Neural crest cell (in vitro differentiated cells): ENCODE results near the gene CTSK. TPM values are rescaled to one million over a fixed set of nuclear protein-coding genes. Genes with fewer than 3 reads are reported as not detected.
"Not testable (repeated sequence)": the region's sequence is repeated elsewhere in the genome, so short reads cannot be mapped to it uniquely, and the experiment has no call there.

Source experiments
- DNase-seq: peaks from one replicate; pipeline ENCODE4 v3.0.0; 2021; ENCODE audit warnings: low read depth, mixed read lengths, low spot score
- H3K27ac Mint-ChIP-seq: one replicate; pipeline ENCODE4 v1.8.0; 2021; ENCODE audit warnings: mild to moderate bottlenecking, mixed read lengths; ENCODE audit not compliant: unreplicated experiment
- H3K27me3 Mint-ChIP-seq: 2 replicates; pipeline ENCODE4 v1.8.0; 2021; ENCODE audit warnings: low read depth, mild to moderate bottlenecking, mixed read lengths
- H3K36me3 Mint-ChIP-seq: 2 replicates; pipeline ENCODE4 v1.8.0; 2021; ENCODE audit warnings: low read depth, mild to moderate bottlenecking, mixed read lengths
- H3K4me1 Mint-ChIP-seq: 2 replicates; pipeline ENCODE4 v1.8.0; 2021; ENCODE audit warnings: mixed read lengths
- H3K4me3 Mint-ChIP-seq: one replicate; pipeline ENCODE4 v1.8.0; 2021; ENCODE audit warnings: mild to moderate bottlenecking, mixed read lengths
- H3K9me3 Mint-ChIP-seq: 2 replicates; pipeline ENCODE4 v1.8.0; 2021; ENCODE audit warnings: mixed read lengths
- total RNA-seq: library from RNA; stranded (reverse); gene quantifications from 2 replicates; pipeline ENCODE4 v1.2.1, GENCODE V29; 2021
- TF ChIP-seq, protein P1 (sequence below): fragments of 200-600 bp; sonication (generic); conservative IDR thresholded peaks from 2 replicates; pipeline ENCODE4 v1.5.0; 2021; ENCODE audit warnings: antibody characterized with exemption, mild to moderate bottlenecking

The CTSK gene
- total RNA-seq, 1 donor from 2014 or later = 5.8 TPM

DNA sequence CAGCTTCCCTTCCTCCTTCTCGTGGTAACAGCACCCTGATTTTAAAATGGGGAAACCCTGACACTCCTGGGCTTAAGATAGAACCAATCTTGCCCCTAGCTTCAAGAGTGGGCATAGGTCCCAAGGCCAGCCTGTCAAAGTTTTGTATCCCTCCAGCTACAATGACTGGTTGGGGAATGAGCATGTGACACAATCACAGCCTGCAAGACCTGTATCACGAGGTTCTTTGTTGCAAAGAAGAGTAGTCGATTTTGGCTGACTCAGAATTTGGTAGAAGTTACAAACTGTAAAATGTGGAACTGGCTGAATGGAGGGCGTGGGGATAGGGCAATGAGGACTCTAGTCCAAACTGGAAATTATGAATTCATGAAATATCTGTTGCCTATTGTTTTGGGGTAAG lies 18.7 kb downstream of the CTSK start:
- Mint-ChIP-seq H3K27ac (no peak overlapping the region), H3K36me3 (no peaks in the 10 kb centered on the region), H3K27me3 (no peaks in the 10 kb centered on the region), H3K4me3 (no peak overlapping the region), H3K4me1 (no peaks in the 10 kb centered on the region), H3K9me3 (no peaks in the 10 kb centered on the region)
- TF ChIP-seq, protein P1, sequence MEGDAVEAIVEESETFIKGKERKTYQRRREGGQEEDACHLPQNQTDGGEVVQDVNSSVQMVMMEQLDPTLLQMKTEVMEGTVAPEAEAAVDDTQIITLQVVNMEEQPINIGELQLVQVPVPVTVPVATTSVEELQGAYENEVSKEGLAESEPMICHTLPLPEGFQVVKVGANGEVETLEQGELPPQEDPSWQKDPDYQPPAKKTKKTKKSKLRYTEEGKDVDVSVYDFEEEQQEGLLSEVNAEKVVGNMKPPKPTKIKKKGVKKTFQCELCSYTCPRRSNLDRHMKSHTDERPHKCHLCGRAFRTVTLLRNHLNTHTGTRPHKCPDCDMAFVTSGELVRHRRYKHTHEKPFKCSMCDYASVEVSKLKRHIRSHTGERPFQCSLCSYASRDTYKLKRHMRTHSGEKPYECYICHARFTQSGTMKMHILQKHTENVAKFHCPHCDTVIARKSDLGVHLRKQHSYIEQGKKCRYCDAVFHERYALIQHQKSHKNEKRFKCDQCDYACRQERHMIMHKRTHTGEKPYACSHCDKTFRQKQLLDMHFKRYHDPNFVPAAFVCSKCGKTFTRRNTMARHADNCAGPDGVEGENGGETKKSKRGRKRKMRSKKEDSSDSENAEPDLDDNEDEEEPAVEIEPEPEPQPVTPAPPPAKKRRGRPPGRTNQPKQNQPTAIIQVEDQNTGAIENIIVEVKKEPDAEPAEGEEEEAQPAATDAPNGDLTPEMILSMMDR = no peak
- DNase-seq = no peak

GRCh38 chr1:150788946-150789345 lies 19.1 kb downstream of the CTSK start:
- TF ChIP-seq, protein P1 = no peak
- no peak overlapping the region for H3K27ac Mint-ChIP-seq
- no peaks in the 10 kb centered on the region for H3K27me3 Mint-ChIP-seq
- no peaks in the 10 kb centered on the region for H3K4me1 Mint-ChIP-seq
- no peak for DNase-seq
- no peak overlapping the region for H3K4me3 Mint-ChIP-seq
- no peaks in the 10 kb centered on the region for H3K9me3 Mint-ChIP-seq
- H3K36me3 Mint-ChIP-seq = no peaks in the 10 kb centered on the region

DNA sequence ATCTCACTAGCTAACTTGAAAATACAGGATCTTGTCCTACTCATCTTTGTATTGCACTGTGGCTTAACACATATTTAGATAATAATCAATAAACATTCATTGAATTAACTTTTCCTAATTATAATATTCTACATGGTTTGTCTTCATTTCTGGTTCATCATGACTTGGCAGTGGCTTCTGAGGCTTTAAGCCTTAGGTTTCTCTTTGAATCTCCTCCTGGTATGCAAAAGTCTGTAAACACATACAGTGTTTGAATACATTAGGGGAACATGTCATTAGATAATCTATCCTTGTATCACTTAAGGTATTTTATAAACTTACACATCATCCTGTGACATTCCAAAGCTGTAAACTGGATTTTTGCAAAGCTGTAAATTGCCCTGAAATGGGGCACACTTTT lies 20.6 kb downstream of the CTSK start:
- H3K27ac Mint-ChIP-seq = no peak overlapping the region
- no peak for DNase-seq

DNA sequence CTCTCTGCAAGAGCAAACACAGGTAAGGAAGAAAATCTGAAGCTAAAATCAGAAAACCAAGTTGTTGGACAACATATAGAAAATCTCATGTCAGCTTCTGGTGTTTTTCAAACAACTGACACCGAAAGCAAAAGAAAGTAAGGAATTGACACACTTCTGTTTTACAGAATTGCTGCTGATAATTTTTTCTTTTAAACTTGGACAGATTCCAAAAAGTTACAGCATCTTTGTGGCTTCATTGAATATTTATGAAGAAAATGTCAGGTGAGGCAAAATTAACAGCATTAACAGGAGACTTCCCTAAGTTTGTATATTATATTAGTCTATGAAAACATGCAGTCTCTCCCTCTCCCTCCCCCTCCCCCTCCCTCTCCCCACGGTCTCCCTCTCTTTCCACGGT lies 27.6 kb downstream of the CTSK start:
- TF ChIP-seq, protein P1 = no peak
- H3K4me1 Mint-ChIP-seq = no peaks in the 10 kb centered on the region
- no peak overlapping the region for H3K27ac Mint-ChIP-seq
- H3K9me3 Mint-ChIP-seq = no peaks in the 10 kb centered on the region
- H3K4me3 Mint-ChIP-seq = no peak overlapping the region
- H3K36me3 Mint-ChIP-seq = peaks cover 2% of the 10 kb centered on the region
- DNase-seq = no peak
- no peaks in the 10 kb centered on the region for H3K27me3 Mint-ChIP-seq

More for the DNA sequence above, 20.6 kb downstream of the CTSK start:
- Mint-ChIP-seq H3K4me1 (no peaks in the 10 kb centered on the region), H3K27me3 (no peaks in the 10 kb centered on the region), H3K4me3 (no peak overlapping the region), H3K9me3 (no peaks in the 10 kb centered on the region), H3K36me3 (no peaks in the 10 kb centered on the region)
- TF ChIP-seq, protein P1 = no peak

GRCh38 chr1:150778409-150778808 lies 29.7 kb downstream of the CTSK start:
- H3K27ac Mint-ChIP-seq = no peak overlapping the region
- no peaks in the 10 kb centered on the region for H3K4me1 Mint-ChIP-seq
- no peaks in the 10 kb centered on the region for H3K9me3 Mint-ChIP-seq
- H3K36me3 Mint-ChIP-seq = peaks cover 2% of the 10 kb centered on the region
- TF ChIP-seq, protein P1 = no peak
- no peak for DNase-seq
- H3K27me3 Mint-ChIP-seq = no peaks in the 10 kb centered on the region
- no peak overlapping the region for H3K4me3 Mint-ChIP-seq

- Mint-ChIP-seq H3K4me3 (no peak overlapping the region), H3K4me1 (no peaks in the 10 kb centered on the region), H3K36me3 (peaks cover 2% of the 10 kb centered on the region), H3K27ac (no peak overlapping the region), H3K9me3 (no peaks in the 10 kb centered on the region), H3K27me3 (no peaks in the 10 kb centered on the region)
- TF ChIP-seq, protein P1 = no peak
- DNase-seq = no peak
Observed at GRCh38 chr1:150777544-150777943, 30.5 kb downstream of the CTSK start.

GRCh38 chr1:150775931-150776505 lies 32.0 kb downstream of the CTSK start:
- not testable (repeated sequence) for H3K27me3 Mint-ChIP-seq, DNase-seq, H3K36me3 Mint-ChIP-seq, H3K9me3 Mint-ChIP-seq, H3K27ac Mint-ChIP-seq, H3K4me3 Mint-ChIP-seq, H3K4me1 Mint-ChIP-seq
